NCI-H2107 treated with DMSO at 0.1 percent for 48 hours (cell line): ENCODE data around the gene CPLX1.
"Not testable (repeated sequence)": the region's sequence is repeated elsewhere in the genome, so short reads cannot be mapped to it uniquely, and the experiment has no call there.

ENCODE experiments used
- DNase-seq: peaks from one replicate; lab custom pipeline; 2025; ENCODE audit not compliant: unreplicated experiment; lab: John Stamatoyannopoulos, UW

The CPLX1 gene

GRCh38 chr4:739569-739968 is 86.4 kb downstream of the CPLX1 start:
- no peak for DNase-seq

GRCh38 chr4:738781-739280 is 87.1 kb downstream of the CPLX1 start:
- no peak for DNase-seq

GRCh38 chr4:736561-736960 is 89.4 kb downstream of the CPLX1 start:
- not testable (repeated sequence) for DNase-seq

GRCh38 chr4:735583-735982 is 90.3 kb downstream of the CPLX1 start:
- DNase-seq = no peak
